DND-41 (cell line): ENCODE data around the gene AHRR.

Experiments used
- EZH2 ChIP-seq: IDR thresholded peaks from 3 replicates; pipeline ENCODE4 v1.6.1; 2012; ENCODE audit warnings: borderline replicate concordance, low read depth, mild to moderate bottlenecking, moderate library complexity, low read length, inconsistent platforms; ENCODE audit not compliant: severe bottlenecking
- TF ChIP-seq, protein P1 (sequence below): IDR thresholded peaks from 2 replicates; pipeline ENCODE4 v1.5.1; 2012; ENCODE audit warnings: borderline replicate concordance, low read length, moderate library complexity, mild to moderate bottlenecking; ENCODE audit not compliant: poor library complexity, severe bottlenecking; ENCODE audit errors: extremely low read depth

GRCh38 chr5:359301-359897, 37.9 kb downstream of the AHRR start:
- TF ChIP-seq, protein P1, sequence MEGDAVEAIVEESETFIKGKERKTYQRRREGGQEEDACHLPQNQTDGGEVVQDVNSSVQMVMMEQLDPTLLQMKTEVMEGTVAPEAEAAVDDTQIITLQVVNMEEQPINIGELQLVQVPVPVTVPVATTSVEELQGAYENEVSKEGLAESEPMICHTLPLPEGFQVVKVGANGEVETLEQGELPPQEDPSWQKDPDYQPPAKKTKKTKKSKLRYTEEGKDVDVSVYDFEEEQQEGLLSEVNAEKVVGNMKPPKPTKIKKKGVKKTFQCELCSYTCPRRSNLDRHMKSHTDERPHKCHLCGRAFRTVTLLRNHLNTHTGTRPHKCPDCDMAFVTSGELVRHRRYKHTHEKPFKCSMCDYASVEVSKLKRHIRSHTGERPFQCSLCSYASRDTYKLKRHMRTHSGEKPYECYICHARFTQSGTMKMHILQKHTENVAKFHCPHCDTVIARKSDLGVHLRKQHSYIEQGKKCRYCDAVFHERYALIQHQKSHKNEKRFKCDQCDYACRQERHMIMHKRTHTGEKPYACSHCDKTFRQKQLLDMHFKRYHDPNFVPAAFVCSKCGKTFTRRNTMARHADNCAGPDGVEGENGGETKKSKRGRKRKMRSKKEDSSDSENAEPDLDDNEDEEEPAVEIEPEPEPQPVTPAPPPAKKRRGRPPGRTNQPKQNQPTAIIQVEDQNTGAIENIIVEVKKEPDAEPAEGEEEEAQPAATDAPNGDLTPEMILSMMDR, result no peak
- TF ChIP-seq EZH2, result no peak
